Stimulated activated CD4-positive, alpha-beta T cell treated with anti-CD3 and anti-CD28 coated beads, Interleukin-4, amount 100 ng/mL, for 24 hours (primary cell): Measurements from ENCODE around the gene WNT1.
A peak's percentile ranks its signal among the peaks of the same experiment; 100 is the strongest.

ENCODE experiments used
- DNase-seq: peaks from one replicate; pipeline ENCODE4 v3.0.0-alpha.2; 2020

The WNT1 gene

GRCh38 chr12:48961801-48962200 is 16.3 kb upstream of the WNT1 start:
- no peak for DNase-seq

DNA sequence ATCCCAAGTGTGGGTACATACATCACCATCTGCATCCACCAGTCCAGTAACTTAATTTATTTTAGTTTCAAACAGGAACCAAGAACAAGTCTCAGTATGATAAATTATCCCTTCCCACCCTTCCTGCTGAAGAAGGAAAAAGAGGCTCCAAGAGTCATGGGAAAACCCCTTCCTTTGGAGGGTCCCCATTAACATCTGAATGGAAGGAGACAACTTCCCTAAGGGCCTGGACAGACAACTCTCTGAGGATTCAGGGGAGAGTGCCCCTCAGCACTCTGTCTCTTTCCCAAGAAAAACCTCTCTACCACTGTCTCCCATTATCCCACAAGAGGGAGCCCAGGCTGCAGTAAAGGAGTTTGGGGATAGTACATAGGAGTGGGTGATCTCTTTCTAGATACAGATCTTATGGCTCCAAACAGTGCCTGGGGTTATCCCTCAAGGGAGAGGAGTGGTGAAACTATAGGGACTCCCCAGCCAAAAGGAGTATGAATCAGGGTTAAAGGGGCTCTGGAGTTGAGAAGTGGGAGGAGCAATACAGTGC is 12.8 kb upstream of the WNT1 start:
- DNase-seq: no peak

DNA sequence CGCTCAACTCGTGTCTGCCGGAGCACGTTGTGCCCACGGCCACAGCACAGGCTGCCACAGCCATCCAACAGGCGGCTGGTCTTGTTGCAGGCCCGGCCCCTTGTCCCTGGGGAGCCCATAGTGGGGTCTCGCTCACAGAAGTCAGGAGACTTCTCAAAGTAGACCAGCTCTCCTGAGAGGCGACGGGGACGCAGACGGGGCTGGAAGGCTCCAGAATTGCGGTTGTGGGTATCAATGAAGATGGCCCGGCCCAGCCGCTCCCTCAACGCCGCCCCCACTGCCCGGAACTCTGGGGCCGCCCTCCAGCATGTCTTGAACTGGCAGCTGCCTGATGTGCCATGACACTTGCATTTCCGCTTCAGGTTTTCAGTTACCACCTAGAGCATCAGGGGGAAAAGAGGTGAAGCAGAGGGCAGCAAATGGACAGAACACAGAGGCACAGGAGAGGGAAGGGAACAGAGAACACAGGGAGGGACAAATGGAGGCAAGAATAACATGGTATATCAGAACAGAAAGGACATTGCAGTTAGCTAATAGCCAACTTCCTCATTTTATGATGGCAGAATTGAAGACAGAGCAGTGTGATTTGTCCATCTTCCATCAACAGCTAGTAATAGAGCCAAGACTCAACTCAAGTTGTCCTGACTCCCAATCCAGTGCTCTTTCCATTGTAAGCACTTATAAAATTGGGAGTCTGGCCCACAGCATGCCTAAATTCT is 11.8 kb upstream of the WNT1 start:
- no peak for DNase-seq

DNA sequence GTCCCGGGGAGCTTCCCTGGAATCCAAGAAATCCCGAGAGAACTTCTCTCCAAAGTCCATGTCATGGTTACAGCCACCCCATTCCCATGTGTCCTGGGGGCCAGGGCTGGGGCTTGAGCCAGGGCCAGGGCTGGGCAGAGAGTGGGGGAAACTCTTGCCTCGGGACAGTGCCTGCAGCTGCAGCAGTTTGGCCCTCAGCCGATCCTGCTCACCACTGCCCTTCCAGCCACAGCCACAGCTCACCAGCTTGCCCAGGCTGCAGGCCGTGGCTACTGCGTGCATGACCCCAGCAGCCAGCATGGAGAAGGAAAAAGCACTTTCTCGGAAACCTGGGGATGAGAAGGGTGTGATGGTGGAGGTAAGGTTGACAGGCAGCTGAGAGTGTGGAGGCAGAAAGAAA is 10.1 kb upstream of the WNT1 start:
- no peak for DNase-seq

DNA sequence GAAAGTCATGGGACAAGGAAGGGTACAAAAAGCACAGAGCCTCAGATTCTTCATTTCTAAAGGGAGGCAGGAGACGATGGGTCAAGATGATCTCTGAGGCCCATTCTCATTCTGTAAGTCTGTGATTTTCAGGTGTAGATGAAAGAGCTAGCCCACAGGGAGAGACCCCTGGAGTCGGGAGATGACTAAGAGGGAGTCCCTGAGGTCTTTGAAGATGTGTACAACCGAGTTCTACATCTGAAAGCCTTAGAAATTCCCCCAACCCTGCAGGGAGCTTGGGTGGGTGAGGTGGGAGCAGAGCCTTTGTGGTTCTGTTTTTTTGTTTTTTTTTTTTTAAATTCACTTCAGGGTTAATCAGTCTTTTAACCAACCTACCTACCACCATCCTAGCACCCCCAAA is 9.7 kb upstream of the WNT1 start:
- DNase-seq: no peak

- DNase-seq: no peak
Measured at GRCh38 chr12:48969160-48969771, 8.9 kb upstream of the WNT1 start.

GRCh38 chr12:48969833-48970701 is 8.1 kb upstream of the WNT1 start:
- peak; percentile 34 for DNase-seq

DNA sequence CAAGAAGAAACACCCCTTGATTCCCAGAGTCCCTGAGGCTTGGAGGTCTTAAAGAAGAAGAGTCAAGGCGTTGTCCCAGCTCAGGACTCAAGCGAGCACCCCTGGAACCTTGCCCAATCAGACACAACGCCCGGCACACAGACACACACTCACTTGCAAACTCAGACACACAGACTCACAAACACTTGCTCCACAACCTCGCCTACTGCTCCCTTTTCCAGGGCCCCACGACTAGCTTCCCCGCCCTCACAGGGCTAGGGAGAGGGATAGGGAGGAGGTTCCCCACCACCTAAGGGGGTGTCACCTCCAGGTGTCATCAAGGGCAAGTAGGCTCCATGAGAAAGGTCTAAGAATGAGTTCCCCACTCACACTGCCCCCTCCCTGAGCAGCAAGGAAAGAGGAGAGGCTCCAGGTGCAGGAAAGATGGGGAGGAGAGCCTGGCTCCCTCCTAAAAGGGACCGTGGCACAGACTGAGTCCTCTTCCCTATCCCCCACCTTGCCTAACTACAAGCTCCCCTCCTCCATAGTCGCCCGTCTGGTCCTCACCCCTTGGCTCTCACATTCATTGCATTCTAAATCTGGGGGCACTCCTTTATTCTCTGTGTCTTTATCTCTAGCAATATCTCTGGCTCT is 7.3 kb upstream of the WNT1 start:
- DNase-seq: no peak

DNA sequence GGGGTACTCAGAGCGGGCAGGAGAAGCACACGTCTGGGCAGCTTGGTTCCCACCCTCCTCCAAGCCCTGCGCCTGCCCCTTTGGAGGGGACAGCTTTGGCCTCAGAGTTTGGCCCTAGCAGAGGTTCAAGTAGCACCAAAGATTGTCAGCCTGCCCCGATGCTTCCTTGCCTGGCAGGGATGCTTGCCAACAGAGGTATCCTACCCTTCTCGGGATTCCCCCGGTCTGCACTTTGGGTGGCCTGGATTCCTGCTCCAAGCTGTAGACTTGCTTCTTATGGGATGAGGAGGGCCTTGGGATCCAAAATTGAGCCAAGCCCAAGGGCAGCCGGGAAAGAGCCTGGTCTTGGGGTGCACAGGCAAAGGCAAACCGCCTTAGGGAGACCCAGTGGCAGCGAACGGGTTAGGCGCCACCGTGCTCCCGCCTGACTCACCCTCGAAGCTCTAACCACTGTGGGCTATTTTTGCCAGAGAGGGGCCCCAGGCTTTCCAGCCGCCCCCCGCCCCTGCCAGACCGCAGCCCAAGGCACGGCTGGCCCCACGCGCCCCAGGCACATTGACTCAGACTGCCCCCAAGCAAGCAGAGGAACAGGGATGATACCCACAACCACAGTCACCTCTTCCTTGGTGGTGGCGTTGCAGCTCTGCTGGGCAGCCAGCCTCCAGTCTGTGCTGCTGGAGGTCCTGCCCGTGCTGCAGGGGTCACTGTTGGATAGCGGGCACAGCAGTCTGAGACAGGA is 5.7 kb upstream of the WNT1 start:
- peak; percentile 35 for DNase-seq

- no peak for DNase-seq
Measured at GRCh38 chr12:48972952-48973483, 5.1 kb upstream of the WNT1 start.

- no peak for DNase-seq
Measured at GRCh38 chr12:48973531-48973930, 4.6 kb upstream of the WNT1 start.

DNA sequence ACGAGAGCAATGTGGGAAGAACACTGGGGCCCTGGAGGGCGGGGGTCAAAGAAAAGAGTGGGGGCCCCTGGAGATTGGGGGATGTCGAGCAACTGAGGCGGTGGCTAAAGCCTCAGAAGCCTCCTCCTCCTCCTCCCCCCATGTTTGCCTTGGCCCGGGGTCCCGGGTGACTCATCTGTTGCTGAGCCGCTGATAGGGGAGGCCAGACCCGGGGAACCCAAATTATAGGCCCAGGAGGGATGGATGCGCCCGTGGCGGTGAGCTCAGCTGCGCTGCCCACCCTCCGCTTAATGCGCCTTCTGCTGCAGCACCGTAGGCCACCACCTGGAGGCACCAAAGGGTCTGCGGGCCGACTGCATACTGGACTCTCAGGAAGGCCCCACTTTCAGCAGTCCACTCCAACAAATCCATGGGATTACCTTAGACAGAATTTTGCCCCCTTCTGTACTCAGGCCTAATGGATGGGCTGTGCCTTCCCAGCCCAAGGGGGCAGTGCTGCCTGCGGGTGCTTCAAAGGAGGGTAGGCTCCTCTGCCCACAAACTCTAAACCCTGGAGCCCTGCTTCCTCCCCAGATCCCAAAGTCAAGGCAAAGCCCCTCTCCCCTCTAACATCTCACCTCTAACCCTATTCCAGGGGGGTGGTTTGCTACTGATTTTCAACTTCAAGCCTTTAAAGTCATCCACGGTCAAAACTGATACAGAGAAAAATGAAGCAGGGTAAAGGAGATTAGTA is 4.0 kb upstream of the WNT1 start:
- peak; percentile 37 for DNase-seq

GRCh38 chr12:48977290-48978281 is 536 bp upstream of the WNT1 start:
- DNase-seq: peak; percentile 82

DNA sequence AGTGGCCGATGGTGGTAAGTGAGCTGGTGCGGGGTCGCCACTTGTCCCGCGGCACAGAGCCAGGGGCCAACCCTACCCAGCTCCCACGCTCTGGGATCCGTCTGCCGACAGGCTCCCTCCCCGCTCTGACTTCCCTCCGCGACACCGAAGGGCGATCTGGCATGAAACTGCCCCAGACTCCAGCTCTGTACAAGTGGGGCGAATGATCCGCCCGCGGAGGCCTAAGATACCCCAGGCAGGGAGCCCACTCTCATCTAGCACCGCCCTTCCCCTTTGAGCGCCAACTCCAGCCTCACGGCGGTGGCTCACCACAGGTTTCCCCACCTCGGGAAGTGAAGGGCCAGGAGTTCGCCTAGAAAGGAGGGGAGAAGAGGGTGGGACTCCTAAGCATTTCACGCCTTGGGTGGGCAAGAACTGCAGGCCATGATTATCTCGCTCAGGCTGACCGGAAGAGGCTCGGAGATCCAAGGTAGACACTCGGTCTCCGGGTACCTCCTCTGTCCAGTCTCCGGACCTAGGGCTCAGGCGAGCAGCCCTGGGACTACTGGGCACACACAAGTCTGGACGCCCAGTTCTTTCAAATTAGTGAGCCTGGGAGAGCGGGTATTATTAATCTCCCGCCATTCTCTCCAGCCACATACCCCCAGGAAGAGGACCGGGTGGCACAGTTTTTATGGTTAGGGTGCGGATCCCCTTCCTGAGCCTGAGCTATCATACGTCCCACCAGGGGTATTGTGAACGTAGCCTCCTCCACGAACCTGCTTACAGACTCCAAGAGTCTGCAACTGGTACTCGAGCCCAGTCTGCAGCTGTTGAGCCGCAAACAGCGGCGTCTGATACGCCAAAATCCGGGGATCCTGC is 849 bp downstream of the WNT1 start:
- DNase-seq: peak; percentile 13

DNA sequence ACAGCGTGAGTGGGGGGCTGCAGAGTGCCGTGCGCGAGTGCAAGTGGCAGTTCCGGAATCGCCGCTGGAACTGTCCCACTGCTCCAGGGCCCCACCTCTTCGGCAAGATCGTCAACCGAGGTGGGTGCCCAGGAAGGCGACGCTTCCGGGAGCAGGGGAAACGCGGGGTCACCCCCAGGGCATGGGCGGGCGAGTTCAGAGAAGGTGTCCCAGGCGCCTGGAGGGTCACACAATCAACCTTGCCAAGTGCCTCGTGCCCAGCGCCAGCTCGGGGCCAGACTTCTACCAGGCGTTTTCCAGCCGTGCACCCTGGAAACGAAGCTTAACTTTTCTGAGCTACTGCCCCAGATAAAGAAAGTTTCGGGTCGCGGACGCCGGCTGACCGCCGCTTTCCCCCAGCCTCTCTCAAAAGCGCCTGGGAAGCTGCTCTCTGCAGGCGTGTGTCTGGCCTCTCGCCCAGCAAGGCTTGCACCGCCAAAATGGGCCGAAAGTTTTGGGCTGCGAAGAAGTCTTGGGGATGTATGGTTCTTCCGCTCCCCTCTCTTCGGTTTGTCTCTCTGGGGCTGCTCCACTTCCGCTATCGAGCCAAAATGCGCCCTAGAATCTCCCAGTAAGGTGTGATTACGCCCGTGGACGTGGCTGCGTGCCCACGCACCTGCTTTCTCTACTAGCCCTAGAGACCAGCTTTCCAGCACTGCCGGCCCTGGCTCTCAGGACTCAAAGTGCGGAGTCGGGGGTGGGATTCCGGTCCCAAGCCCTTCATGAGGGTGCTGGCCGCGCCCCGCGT is 1.7 kb downstream of the WNT1 start:
- DNase-seq: peak; percentile 26

DNA sequence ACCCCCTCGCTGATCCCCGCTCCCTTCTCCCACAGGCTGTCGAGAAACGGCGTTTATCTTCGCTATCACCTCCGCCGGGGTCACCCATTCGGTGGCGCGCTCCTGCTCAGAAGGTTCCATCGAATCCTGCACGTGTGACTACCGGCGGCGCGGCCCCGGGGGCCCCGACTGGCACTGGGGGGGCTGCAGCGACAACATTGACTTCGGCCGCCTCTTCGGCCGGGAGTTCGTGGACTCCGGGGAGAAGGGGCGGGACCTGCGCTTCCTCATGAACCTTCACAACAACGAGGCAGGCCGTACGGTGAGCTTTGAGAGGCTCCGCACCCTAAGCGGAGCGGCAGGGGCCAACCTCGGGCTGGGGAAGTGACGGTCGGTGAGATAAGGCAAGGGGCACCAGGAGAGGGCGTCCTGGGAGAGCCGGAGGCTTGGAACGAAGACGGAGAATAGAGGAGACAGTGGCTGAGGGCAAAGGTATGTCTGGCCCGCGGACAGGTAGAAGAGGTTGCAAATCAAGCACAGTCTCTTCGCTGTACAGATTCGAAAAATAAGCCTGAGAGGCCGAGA is 2.3 kb downstream of the WNT1 start:
- peak; percentile 24 for DNase-seq

- peak; percentile 39 for DNase-seq
Measured at GRCh38 chr12:48980953-48981756, 3.0 kb downstream of the WNT1 start.
